ENCODE data around the gene COL25A1. TPM values are rescaled to one million over a fixed set of nuclear protein-coding genes. Genes with fewer than 3 reads are reported as not detected.

The COL25A1 gene
- total RNA-seq, 6 donors from 2014 or later = 0.15 to 0.79 (median 0.27) TPM; not detected in 2

- Histone ChIP-seq H3K27ac (no peak overlapping the region), H3K36me3 (no peaks in the 10 kb centered on the region), H3K4me1 (no peaks in the 10 kb centered on the region), H3K9me3 (no peaks in the 10 kb centered on the region), H3K27me3 (no peaks in the 10 kb centered on the region), H3K4me3 (no peak overlapping the region)
- ATAC-seq (ENCODE audit: low FRiP score in 2 of 2) = no peak
- no peak for DNase-seq
- TF ChIP-seq, protein P1, sequence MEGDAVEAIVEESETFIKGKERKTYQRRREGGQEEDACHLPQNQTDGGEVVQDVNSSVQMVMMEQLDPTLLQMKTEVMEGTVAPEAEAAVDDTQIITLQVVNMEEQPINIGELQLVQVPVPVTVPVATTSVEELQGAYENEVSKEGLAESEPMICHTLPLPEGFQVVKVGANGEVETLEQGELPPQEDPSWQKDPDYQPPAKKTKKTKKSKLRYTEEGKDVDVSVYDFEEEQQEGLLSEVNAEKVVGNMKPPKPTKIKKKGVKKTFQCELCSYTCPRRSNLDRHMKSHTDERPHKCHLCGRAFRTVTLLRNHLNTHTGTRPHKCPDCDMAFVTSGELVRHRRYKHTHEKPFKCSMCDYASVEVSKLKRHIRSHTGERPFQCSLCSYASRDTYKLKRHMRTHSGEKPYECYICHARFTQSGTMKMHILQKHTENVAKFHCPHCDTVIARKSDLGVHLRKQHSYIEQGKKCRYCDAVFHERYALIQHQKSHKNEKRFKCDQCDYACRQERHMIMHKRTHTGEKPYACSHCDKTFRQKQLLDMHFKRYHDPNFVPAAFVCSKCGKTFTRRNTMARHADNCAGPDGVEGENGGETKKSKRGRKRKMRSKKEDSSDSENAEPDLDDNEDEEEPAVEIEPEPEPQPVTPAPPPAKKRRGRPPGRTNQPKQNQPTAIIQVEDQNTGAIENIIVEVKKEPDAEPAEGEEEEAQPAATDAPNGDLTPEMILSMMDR (IDR thresholded peaks at IDR 0.05) = no peak
- TF ChIP-seq EP300 (IDR thresholded peaks at IDR 0.05) (no peak), POLR2A (IDR thresholded peaks at IDR 0.05) (no peak), POLR2AphosphoS5 (IDR thresholded peaks at IDR 0.05) (no peak)
- 76 to 79% methylated on average over 5 of the region's 5 CpGs for WGBS, 2 donors
Measured at GRCh38 chr4:108919226-108919893, 383.1 kb downstream of the COL25A1 start.

DNA sequence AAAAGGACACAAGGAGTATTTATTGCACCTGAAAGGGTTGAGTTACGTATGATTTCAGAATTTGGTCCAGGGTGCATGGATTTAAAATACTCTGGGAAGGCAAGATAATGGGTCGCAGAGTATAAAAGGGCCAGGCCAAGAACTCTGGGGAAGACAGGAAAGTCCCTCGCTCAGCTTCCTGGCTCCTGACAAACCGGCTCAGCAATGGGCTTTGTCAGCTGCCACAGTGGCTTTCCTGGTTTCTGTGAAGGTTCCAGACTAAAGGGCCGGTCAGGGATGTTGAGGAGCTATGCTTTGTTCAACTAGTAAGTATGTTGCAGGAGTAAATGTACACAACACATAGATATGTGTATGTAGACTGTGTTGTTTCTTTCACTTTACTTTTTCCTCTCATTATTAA is 385.2 kb downstream of the COL25A1 start:
- 65 to 71% methylated on average over 5 of the region's 5 CpGs for WGBS, 2 donors
- TF ChIP-seq POLR2A (IDR thresholded peaks at IDR 0.05) = no peak
- TF ChIP-seq, protein P1 (IDR thresholded peaks at IDR 0.05) = no peak
- TF ChIP-seq EP300 (IDR thresholded peaks at IDR 0.05) = no peak

DNA sequence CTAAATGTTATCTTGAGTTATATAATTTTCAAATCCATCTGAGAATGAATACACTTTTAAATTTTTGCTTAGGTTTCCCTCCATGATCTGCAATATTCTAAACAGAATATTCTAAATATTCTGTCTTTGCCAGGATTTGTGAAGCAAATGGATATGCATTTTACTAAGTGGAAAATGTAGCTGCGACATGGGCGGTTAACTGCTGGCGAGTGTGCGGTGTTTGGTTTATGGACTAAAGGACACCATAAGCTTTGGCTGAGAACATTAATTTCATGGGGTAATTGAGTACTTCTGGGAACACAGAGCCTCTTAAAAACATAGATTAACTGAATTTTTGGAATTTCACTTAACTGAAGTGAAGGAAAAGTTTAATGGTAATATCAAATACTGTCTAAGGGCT is 385.8 kb downstream of the COL25A1 start:
- no peaks in the 10 kb centered on the region for H3K36me3 ChIP-seq
- DNase-seq (no peak), ATAC-seq (ENCODE audit: low FRiP score in 2 of 2) (no peak)
- no peak overlapping the region for H3K27ac ChIP-seq
- no peak overlapping the region for H3K4me3 ChIP-seq
- 94 to 98% methylated on average over 4 of the region's 4 CpGs for WGBS, 2 donors
- H3K4me1 ChIP-seq = no peaks in the 10 kb centered on the region
- TF ChIP-seq POLR2A (IDR thresholded peaks at IDR 0.05) = no peak
- TF ChIP-seq, protein P1 (IDR thresholded peaks at IDR 0.05) = no peak
- no peak for TF ChIP-seq POLR2AphosphoS5 (IDR thresholded peaks at IDR 0.05)
- TF ChIP-seq EP300 (IDR thresholded peaks at IDR 0.05) = no peak
- H3K27me3 ChIP-seq = no peaks in the 10 kb centered on the region
- H3K9me3 ChIP-seq = no peaks in the 10 kb centered on the region

More for the DNA sequence above, 385.2 kb downstream of the COL25A1 start:
- H3K27me3 ChIP-seq = no peaks in the 10 kb centered on the region
- H3K36me3 ChIP-seq = no peaks in the 10 kb centered on the region
- ATAC-seq (ENCODE audit: low FRiP score in 2 of 2) (no peak), DNase-seq (no peak)
- no peaks in the 10 kb centered on the region for H3K4me1 ChIP-seq
- no peaks in the 10 kb centered on the region for H3K9me3 ChIP-seq
- H3K4me3 ChIP-seq = no peak overlapping the region
- no peak overlapping the region for H3K27ac ChIP-seq

DNA sequence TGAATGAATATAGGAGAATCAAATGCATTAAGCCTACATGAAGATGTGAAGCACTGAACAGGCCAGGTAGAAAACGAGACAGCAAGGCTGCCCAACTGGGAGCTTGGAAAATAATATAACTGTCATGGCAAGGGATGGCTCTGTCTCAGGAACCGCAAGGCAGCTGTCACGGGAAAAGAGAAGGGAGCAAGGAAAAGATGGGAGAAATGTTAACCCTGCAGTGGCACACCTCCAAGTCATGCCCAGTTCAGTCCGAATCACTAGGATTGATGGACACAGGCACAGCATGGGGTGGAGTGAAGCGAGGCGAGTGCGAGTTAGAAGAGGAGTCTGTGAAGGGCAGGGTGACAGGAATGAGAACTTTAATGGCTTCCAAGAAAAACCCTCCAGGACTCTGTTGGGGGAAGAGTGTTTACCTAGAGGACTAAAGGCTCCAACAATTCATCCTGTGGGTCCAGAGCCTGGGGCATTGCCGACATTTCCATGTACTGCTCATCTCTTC is 395.5 kb downstream of the COL25A1 start:
- no peaks in the 10 kb centered on the region for H3K9me3 ChIP-seq
- no peak overlapping the region for H3K4me3 ChIP-seq
- no peaks in the 10 kb centered on the region for H3K27me3 ChIP-seq
- no peaks in the 10 kb centered on the region for H3K4me1 ChIP-seq
- TF ChIP-seq POLR2A (IDR thresholded peaks at IDR 0.05) = no peak
- no peak for TF ChIP-seq EP300 (IDR thresholded peaks at IDR 0.05)
- TF ChIP-seq, protein P1 (IDR thresholded peaks at IDR 0.05) = no peak
- no peak for TF ChIP-seq POLR2AphosphoS5 (IDR thresholded peaks at IDR 0.05)
- no peak for DNase-seq
- H3K27ac ChIP-seq = no peak overlapping the region
- H3K36me3 ChIP-seq = no peaks in the 10 kb centered on the region
- 85 to 90% methylated on average over 8 of the region's 8 CpGs for WGBS, 2 donors
- ATAC-seq (ENCODE audit: low FRiP score in 2 of 2) = no peak

- WGBS, 2 donors = 87 to 88% methylated on average over 5 to 6 of the region's 6 CpGs
- no peaks in the 10 kb centered on the region for H3K27me3 ChIP-seq
- no peak overlapping the region for H3K4me3 ChIP-seq
- no peaks in the 10 kb centered on the region for H3K9me3 ChIP-seq
- no peaks in the 10 kb centered on the region for H3K36me3 ChIP-seq
- TF ChIP-seq POLR2A (IDR thresholded peaks at IDR 0.05) (no peak), POLR2AphosphoS5 (IDR thresholded peaks at IDR 0.05) (no peak), EP300 (IDR thresholded peaks at IDR 0.05) (no peak)
- TF ChIP-seq, protein P1 (IDR thresholded peaks at IDR 0.05) = no peak
- DNase-seq (no peak), ATAC-seq (ENCODE audit: low FRiP score in 2 of 2) (peak in 1 of 2 donors; percentile 46)
- no peak overlapping the region for H3K27ac ChIP-seq
- H3K4me1 ChIP-seq = no peaks in the 10 kb centered on the region
Measured at GRCh38 chr4:108906006-108906405, 396.5 kb downstream of the COL25A1 start.

Measured in upper lobe of left lung (tissue), 6 donors.